Suppressor macrophage (primary cell): Measurements from ENCODE around the gene RNF141.

ENCODE experiments used
- DNase-seq, 4 experiments: peaks; one replicate each; pipeline ENCODE4 v3.0.0-alpha.2; 2020 to 2022

RNF141 gene

DNA sequence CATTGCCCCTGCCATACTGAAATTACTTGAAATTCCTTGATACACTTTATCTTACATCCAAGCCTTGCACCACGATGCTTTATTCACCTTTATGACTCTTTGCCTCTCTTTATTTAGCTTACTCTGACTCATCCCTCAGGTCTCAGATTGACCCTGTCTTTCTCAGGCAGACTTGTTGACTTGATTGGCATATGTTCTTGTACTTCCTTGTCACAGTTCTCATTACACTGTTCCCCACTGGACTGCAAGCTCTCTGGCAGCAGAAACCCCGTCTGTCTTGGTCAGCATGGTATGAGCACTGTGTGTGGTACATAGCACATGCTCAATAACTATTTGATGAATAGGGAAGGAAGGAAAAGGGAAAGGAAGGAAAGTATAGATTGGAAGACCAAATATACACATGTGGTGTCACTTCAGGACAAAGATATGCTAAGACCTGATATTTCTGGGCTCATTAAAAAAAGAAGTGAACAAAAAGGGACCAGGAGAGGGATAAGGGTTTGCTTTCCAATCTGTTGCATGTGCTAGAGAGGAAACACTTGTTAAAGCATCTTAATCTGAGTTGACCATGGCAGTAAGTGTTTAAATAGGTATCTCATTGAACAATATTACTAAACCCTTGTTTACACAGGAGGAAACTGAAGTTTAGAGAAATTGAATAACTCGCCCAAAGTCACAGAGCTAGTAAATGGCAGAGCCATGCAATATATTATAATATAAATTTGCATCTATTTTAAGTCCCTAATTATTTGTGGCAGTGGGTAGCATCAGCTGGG is 20.2 kb upstream of the RNF141 start:
- DNase-seq: no peak

- DNase-seq: no peak
Measured at GRCh38 chr11:10558288-10558687, 17.3 kb upstream of the RNF141 start.

- DNase-seq: no peak
Measured at GRCh38 chr11:10556590-10556989, 15.6 kb upstream of the RNF141 start.

DNA sequence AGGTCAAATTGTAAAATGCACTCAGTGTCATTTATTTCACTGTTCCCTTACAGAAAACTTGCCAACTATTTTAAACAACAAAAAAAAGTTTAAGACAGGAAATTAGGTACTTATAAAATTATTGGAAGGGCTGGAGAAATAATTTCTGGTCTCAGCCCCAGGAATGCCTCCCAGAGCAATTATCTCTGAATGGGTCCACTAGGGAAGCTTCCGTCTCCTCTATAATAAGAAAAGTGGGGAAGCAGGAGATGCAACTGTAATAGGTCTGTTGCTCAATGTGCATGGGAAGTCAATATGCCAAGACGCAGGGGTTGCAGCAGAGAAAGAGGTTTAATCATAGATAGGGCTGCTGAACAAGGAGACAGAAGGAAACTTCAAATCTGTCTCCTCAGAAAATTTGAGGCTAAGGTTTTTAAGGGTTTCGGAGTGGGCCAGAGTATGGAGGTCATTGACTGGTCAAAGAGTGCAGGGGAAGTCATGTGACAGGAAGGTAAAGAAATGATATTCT is 10.9 kb upstream of the RNF141 start:
- DNase-seq: no peak

DNA sequence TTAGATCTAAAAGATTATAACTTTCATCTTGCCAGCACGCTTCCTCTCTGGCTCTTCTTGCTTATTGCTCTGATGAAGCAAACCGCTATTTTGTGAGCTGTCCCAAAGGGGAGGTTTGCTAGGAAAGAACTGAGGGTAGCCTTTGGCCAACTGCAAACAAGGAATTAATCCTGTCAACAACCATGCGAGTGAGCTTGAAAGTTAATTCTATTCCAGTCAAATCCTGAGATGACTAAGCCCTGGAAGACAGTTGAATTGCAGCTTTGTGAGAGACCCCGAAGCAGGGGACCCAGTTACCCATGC is 10.3 kb upstream of the RNF141 start:
- DNase-seq: no peak

GRCh38 chr11:10550503-10551289 is 9.7 kb upstream of the RNF141 start:
- DNase-seq: no peak

GRCh38 chr11:10544491-10545465 is 3.8 kb upstream of the RNF141 start:
- peak in 2 of 4 experiments; percentile 14 to 21 for DNase-seq

GRCh38 chr11:10543782-10544181 is 2.8 kb upstream of the RNF141 start:
- DNase-seq: no peak

DNA sequence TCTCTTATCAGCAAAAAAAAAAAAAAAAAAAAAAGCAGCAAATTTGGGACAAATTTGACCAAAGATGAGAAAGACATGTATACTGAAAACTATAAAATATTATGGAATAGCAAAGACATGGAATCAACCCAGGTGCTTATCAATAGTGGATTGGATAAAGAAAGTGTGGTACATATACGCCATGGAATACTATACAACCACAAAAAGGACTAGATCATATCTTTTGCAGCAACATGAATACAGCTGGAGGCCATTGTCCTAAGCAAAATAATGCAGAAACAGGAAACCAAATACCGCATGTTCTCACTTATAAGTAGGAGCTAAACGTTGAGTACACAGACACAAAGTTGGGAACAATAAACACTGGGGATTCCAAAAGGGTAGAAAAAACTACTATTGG is 1.8 kb upstream of the RNF141 start:
- no peak for DNase-seq

- DNase-seq: no peak
Measured at GRCh38 chr11:10541561-10541930, 559 bp upstream of the RNF141 start.

DNA sequence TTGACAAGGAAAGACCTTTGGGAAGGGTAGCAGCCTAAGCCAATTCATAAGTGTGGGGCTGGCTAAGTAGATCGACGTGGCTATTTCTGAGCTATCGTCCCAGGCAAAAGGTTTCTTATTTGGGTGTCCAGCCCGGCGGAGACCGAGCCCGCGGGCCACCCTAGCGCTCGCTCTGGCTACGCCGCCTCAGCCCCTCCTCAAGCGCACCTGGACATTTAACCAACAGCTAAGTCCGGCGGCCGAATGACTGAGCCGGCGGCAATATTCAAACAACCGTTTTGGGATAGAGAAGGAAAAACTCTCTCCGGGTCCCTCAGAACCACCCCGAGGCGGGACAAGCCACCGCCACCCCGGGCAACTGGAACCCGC is 457 bp downstream of the RNF141 start:
- DNase-seq: peak in 1 of 4 experiments; percentile 28

DNA sequence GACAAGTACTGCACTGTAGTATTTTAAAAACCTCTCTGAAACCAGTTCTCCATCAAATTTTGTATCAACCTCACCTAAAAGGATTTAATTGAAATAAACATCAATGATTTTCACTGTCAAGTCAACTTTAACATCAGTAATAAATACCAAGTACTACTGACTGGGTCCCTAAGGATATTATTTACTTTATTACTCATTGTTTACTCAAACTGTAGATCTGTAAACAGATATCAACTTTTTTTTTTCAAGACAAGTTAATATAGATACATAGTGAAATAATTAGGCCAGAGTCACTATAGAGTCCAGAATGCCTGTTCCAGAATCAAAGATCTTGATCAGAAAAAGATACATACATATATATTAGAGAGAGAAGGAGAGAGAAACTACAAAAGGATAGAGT is 1.6 kb downstream of the RNF141 start:
- no peak for DNase-seq

GRCh38 chr11:10538924-10539323 is 2.1 kb downstream of the RNF141 start:
- no peak for DNase-seq

GRCh38 chr11:10537600-10537999 is 3.4 kb downstream of the RNF141 start:
- DNase-seq: peak in 1 of 4 experiments; percentile 9

GRCh38 chr11:10534316-10534715 is 6.7 kb downstream of the RNF141 start:
- peak in 1 of 4 experiments; percentile 12 for DNase-seq

- no peak for DNase-seq
Measured at GRCh38 chr11:10533323-10533722, 7.7 kb downstream of the RNF141 start.

- DNase-seq: no peak
Measured at GRCh38 chr11:10532526-10532925, 8.5 kb downstream of the RNF141 start.

DNA sequence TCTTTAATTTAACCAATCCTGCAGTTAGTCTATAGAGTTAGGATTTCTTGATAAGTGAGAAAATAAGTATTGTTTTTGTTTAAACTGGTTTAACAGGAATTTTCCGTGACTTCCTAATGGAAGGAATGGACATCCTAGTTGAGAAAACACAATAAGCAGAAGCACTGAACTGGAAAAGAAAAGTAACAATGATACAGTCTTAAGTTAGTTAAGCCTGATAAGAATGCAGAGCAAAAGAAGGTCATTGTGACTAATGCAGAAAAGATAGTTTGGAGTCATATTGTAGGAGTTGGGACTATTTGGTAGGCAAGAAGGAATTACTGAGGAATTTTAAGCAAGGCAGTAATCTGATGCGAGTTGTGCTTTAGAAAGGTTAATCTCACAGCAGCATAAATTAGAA is 11.7 kb downstream of the RNF141 start:
- no peak for DNase-seq

- no peak for DNase-seq
Measured at GRCh38 chr11:10528121-10528520, 12.9 kb downstream of the RNF141 start.

DNA sequence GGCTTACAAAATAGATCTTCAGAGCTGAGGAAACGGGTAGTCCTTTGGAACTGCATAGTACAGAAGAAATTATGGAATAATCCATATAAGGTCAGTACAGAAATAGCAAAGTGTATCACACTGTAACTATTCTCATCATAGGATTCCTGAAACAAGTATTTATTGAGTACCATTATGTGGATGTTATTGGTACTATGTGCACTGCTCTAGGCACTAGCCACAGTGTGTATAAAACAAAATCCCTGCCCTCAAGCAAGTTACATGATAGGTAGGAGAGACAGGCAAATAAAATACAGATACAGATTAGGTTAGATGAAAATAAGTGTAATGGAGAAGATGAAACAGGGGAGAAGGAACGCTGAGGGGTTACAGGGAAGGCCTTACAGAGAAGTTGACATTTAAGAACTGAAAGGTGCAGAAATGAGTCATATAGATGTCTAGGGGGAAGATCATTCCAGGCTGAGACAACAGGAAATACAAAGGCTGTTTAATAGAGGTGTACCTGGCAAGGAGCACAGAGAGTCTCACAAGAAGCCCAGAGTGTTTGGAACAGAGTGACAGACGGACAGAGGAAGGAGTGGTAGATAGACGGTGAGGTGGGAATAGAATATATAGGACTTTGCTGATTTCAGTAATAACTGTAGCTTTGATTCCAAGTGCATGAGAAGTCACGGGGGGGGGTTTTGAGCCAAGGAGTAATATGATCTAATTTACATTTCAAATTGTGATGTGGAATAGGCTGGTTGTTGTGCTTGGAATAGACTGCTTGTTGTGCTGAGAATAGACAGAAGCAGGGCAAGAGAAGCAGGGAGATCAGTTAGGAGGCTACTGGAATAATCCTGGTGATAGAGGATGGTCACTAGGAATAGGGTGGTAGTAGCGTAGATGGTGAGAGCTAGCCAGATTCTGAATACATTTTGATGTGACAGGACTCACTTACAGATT is 13.7 kb downstream of the RNF141 start:
- DNase-seq: no peak

DNA sequence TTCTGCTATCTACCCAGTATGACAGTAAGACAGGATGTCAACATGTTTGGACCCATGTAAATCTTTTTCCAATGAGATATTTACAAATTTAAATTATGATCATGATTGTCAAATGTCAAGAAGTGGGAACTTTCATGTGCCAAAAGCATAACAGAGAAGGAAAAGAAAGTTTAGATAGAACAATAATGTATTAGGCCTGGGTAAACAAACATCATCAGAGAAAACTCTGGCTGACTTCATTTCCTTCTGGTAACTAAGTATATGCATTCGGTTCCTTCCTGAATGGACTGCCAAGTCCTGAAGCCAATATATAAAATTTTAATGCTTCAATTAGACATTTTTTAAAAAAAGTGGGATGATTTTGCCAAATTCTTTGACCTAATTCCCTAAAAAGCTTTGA is 16.5 kb downstream of the RNF141 start:
- DNase-seq: no peak

GRCh38 chr11:10522921-10523320 is 18.1 kb downstream of the RNF141 start:
- DNase-seq: no peak
